HG03439 (cell line): ENCODE measurements around the gene SMAD1.

Experiments used
- ATAC-seq: cut with Tn5 transposase; IDR thresholded peaks from one replicate; pipeline ENCODE4 v1.9.1; 2021; ENCODE audit warnings: mild to moderate bottlenecking, moderate library complexity; ENCODE audit not compliant: unreplicated experiment

The SMAD1 gene

DNA sequence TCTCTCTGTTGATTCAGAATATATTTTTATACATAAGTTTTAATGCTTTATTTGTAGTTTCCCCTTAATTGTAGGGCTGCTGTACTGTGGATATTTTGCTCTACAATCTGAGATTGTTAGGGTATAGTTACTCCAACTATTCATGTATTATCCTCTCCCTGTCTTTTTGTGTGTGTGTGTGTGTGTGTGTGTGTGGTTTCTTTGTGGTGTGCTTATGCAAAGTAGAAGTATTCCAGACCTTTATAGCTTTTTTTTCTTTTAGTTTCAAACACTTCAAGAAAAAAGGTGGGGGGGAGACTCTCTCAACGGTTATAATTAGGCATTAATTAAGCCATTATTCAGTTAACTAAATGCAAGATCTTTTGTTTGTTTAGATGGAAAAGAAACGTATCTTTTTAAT lies 6.7 kb downstream of the SMAD1 start:
- no peak for ATAC-seq

- ATAC-seq: no peak
Measured at GRCh38 chr4:145489556-145489955, 7.9 kb downstream of the SMAD1 start.

- no peak for ATAC-seq
Measured at GRCh38 chr4:145490361-145490760, 8.7 kb downstream of the SMAD1 start.

DNA sequence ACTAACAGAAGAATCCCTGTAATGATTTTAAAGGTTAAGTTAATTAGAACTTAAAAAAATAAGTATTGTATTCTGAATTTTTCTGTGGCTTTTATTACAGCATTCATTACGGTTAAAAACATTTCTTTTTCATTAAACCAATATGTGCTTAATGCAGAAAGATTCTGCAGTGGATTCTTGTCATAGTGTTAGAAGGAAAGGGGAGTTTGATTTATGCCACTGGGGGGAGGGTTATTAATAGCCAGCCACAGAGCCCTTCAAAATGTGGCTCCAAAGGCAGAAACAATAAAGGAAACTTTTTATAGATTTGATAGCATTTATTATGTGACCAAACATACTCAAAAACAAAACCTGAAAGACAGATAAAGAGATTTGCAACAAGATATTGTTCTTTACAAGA lies 9.1 kb downstream of the SMAD1 start:
- ATAC-seq: no peak

DNA sequence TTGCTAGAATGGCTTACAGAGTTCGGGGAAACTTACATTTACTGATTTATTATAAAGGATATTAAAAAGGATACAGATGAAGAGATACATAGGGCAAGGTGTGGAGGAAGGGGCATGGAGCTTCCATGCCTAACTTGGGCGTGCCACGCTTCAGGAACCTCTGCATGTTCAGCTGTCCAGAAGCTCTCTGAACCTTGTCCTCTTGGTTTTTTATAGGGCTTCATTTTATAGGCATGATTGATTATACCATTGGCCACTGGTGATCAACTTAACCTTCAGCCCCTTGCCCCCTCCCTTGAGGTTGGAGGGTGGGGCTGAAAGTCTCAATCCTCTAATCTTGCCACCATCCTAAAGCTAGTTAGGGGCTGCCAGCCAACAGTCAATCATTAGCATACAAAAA lies 10.7 kb downstream of the SMAD1 start:
- ATAC-seq: no peak

DNA sequence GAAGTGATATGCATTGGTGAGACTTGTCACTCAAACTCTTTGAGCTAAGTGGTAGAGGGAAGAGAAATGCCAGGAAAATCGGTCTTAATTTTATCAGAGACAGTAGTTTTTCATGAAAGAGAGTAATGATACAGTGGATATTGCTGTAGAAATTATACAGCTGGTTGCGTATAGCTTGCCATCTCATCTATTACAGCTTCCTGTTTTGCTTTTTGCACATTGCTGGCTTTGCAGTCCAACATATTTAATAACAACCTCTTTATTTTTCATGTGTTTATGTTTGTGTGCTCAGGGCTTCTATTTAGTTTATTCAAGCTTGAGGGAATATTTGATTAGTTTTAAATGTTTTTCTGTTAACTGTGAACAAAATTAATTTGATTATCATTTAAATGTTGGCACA lies 11.5 kb downstream of the SMAD1 start:
- no peak for ATAC-seq

DNA sequence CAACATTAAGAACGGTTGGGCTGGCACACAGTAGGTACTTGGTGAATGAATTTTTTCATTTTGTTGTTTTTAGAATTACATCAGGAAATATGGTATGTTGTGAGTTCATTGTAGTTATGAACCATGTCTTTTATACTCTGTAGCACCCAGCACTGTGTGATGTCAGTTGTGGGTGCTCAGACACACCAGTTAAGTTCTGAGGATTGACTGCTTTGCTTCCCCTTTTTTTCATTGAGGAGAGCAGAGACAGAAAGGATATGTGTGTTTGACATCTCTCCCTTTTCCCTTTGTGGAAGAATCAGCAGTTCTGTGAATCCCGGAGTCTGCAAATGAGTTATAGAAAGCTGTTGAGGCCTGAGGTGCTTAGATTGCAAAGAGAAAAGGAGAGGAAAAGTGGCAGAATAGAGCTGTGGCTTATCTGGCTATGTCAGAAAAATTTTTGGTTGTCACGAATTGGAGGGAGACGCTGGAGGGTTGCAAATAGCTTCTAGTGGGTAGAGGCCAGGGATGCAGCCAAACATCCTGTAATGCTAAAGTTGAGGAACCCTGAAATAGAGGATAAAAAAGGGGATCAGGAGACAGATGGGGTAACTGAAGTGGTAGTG lies 13.1 kb downstream of the SMAD1 start:
- ATAC-seq: no peak

- ATAC-seq: no peak
Measured at GRCh38 chr4:145496292-145496691, 14.6 kb downstream of the SMAD1 start.

DNA sequence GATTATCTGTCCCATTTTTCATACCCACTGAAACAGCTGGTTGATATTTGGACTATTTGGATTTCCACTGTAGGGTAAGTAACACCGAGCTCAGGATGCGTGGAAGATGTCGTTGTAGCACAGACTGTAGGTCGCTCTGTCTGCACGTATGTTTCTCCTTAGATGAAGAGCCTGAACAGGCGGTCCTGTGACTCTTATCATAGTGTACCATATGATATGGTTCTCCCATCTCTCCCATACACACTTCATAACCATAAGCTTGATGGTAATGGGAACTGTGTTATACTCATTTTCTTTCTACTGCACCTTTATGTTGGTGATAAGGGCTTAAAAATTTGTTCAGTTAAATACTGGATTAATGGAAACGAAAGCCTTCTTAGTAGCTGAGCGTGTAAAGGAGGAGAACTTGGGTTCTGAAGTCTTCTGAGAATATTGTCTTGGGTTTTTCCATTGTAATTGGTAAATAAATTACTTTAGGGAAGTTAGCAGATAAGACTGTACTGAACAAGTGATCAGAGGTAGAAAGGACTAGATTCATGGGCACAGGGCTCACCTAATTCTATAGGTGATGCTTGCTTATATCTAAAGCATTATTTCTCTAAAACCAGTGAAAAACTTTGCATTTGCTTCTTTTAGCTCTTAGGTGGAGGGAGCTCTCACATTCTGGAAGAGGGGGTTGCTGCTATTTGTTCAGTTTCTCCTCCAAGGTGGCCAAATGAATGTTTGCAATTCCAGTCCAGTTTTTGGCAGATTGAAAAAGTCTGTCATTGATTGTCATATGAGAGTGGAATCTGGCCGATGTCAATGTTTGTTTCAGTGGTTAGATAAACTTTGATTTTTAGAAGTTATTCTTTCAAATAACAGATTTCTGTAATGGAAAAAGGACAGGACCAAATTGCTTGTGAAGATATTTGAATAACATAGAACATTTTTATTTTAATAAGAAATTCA lies 15.8 kb downstream of the SMAD1 start:
- ATAC-seq: no peak

DNA sequence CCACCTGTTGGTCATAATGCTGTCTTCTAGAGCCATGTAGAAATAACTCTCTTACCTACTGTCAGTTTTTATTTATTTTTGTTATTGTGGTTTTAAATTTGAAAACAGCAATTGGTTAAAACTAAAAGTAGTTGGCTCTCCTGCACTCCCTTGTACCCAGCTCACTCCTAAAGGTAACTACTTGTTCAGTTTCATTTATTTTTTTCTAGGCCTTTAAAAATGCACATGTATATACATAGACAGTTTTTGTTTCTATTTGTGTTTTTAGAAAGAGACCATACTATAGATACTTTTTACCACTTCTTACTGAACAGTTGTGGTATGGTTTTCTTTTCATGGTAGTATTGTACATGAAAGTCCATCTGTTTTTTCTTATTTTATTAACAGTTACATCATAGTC lies 16.8 kb downstream of the SMAD1 start:
- ATAC-seq: peak; percentile 74

DNA sequence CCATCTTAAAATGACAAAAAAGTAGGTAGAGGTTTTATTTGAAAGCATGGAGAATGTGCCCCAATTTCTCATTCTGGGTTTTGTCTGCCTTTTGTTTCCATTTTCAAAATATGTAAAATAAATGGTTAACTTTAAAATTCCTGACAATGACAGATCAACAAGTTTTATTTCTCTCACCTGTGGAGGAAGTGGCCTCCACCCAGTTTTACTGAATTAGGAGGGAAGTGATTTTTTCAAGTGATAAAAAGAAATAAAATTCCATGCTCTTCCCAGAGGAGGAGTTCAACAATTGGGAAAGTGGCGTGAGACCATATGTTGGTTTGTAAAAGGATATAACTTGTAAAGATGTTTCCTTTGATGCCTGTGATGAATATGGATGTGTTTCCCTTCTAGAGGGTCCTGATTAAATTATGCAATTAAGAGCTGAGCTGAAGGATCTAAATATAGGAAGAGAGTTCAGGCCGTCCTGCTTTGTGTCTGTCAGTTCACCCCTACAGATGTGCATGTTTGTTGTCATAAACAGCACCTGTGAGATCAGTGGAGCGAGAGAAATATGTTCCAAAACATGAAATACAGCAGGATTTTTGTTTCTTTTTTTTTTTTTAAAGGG lies 19.5 kb downstream of the SMAD1 start:
- ATAC-seq: peak; percentile 50

DNA sequence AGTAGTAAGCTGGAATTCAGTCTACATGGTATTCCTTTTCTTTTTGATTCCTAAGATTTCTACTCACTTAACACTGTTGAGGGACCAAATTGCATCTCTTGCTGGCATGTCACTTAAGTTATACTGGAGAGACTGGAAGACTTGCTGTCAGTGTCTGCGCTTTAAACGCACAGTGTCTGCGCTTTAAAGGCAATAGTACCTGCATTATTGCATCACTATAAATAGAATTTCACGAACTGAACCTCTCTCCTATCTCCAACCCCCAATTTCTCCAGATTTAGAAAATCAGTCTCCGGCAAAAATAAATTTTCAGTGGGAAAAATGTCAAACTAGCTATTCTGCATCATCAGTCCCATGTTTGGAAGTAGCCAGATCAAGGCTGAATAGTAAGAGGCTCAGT lies 21.2 kb downstream of the SMAD1 start:
- no peak for ATAC-seq

- ATAC-seq: no peak
Measured at GRCh38 chr4:145503486-145504072, 21.9 kb downstream of the SMAD1 start.

GRCh38 chr4:145505995-145506394 lies 24.3 kb downstream of the SMAD1 start:
- no peak for ATAC-seq

- ATAC-seq: no peak
Measured at GRCh38 chr4:145507636-145508035, 26.0 kb downstream of the SMAD1 start.

- no peak for ATAC-seq
Measured at GRCh38 chr4:145511913-145512522, 30.4 kb downstream of the SMAD1 start.

DNA sequence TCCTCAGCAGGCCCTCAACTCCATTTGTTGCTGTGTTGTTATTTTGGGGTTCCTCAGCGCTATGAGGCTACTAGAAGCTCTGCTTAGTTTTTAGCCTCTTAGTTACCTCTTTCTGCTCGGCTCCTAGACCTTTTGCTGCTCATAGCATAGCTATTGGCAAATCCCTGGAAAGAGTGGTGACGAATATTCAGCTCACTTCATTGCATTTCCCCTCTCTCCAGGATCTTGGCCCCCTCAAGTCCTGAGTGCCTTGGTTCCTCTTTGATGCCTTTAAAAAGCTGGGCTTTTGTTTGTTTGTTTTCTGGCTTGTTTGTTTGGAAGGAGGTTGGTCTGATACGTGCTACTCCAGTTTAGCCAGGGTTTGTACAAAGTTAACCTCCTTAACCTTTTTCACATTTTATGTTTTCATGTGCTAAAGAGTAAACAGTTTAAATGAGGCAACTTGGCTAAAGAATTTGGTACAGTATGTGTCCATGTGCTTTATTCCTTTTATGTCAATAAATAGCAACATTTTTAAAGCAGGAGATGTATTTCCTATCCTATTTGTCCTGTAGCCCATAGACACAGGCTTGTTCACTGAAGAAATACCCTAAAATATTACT lies 31.5 kb downstream of the SMAD1 start:
- ATAC-seq: no peak

- ATAC-seq: no peak
Measured at GRCh38 chr4:145520172-145520571, 38.5 kb downstream of the SMAD1 start.

- no peak for ATAC-seq
Measured at GRCh38 chr4:145521282-145521681, 39.6 kb downstream of the SMAD1 start.

- ATAC-seq: no peak
Measured at GRCh38 chr4:145523117-145523516, 41.5 kb downstream of the SMAD1 start.

DNA sequence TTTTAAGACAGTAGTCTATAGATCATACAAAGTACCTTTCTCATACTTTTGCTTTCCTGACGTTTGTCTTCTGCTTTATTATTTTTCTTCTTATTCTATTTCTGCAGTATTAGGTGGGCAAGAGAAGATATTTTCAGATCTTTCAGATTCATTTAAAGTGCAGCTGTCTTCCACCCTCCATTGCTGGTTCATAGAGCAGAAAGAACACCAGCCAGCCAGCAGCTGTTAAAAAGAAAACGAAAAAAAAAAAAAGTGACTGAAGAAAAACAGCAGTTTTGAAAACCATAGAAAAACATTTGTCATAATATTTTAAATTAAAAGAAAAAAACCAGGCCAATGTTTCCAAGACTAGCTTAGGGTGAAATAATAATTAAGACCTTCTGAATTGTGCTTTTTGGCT lies 42.9 kb downstream of the SMAD1 start:
- ATAC-seq: no peak
